ENCODE results near the gene CALD1.
"Not testable (repeated sequence)": the region's sequence is repeated elsewhere in the genome, so short reads cannot be mapped to it uniquely, and the experiment has no call there.

Gene CALD1

DNA sequence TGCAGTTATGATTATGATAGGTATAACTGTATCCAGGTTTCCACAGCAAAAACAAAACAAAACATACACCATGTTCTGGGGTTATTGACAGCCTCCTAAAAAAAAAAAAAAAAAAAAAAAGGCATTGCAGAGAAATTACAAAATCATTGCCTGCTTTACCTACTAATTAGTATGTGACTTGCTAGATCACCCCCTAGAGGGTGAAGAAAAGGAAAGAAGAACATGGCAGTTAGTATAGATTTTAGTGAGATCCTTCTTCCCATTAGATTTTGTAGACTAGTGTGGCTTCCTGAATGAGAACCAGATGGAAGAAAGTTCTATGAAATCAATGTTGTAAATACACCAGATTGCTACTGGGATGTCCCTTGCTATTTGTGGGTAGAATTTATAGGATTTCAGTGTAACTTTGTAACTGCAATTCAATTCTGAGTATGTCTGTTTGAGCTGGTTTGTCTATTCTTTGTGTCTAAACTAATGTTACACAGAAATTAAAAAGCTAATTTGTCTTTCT lies 182.9 kb downstream of the CALD1 start:
- DNase-seq = no peak

DNA sequence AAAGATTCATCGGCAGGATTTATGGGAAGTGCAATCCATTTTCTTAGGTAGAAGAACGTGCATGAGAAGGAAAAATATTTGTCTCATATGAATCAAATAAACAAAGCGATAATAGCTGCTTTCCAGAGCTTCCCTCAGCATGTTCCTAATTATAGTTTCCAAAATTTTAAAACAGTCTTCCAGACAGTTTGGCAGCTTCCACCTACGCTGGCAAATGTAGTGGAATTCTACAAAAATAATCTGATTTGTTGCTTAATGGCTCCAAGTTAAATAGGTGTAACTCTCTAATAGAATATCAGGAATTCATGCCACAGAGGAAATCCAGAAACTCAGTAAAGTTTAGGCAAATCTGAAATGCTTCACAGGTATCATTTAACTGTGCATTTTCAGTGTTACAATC lies 183.6 kb downstream of the CALD1 start:
- no peak for DNase-seq

DNA sequence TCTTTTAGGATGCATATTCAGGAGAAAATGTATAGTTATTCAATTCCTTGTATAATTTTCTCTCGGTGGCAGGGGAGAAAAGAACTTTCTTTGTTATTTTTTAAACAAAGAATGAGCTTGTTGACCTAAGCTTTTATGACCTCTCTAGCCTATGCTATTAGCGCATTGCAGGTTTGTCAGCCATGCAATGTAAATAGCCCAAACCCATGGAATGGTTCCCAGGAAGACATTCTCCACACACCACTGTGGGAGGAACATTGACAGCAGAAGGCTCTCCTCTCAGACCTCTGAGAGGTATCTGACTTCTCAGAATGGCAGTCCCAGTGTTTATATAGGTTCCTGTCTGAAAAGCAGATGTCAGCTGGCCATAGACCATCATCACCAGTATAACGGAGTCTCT lies 187.3 kb downstream of the CALD1 start:
- DNase-seq = no peak

DNA sequence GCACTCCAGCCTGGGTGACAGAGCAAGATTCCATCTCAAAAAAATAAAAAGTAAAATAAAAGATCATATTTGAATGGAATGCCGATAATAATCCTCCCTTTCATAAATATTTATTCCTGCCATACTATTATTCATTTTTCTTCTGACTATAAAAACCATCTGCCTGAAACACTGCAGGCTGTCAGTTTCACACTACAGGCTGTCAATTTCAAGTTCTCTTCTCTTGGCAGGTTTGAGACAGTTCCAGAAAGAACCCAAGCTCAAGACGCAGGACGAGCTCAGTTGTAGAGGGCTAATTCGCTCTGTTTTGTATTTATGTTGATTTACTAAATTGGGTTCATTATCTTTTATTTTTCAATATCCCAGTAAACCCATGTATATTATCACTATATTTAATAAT lies 188.7 kb downstream of the CALD1 start:
- no peak for DNase-seq

DNA sequence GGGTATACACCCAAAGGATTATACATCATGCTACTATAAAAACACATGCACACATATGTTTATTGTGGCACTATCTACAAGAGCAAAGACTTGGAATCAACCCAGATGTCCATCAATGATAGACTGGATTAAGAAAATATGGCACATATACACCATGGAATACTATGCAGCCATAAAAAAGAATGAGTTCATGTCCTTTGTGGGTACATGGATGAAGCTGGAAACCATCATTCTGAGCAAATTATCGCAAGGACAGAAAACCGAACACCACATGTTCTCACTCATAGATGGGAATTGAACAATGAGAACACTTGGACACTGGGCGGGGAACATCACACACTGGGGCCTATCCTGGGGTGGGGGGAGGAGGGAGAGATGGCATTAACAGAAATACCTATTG lies 202.2 kb downstream of the CALD1 start:
- not testable (repeated sequence) for DNase-seq

DNA sequence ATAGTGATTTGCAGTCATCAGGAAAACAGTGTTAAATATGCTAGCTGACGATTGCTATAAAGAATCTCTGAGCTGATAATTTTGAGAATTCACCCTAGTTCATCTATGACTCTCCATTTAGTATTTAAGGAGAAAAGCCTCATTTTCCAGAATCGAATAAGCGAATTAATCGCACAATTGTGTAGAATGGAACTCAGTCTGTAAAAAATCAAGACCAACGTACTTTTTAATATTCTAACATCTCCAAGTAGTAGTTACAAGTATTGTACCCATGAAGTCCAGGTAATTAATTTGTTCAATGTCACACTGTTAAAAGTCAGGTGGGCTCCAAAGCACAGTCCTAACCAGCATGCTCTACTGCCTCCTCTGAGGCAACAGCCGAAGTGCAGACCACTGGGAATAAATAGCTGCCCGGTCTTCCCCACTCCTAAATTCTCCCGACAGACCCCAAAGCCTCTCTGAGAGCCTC lies 206.5 kb downstream of the CALD1 start:
- DNase-seq = no peak

DNA sequence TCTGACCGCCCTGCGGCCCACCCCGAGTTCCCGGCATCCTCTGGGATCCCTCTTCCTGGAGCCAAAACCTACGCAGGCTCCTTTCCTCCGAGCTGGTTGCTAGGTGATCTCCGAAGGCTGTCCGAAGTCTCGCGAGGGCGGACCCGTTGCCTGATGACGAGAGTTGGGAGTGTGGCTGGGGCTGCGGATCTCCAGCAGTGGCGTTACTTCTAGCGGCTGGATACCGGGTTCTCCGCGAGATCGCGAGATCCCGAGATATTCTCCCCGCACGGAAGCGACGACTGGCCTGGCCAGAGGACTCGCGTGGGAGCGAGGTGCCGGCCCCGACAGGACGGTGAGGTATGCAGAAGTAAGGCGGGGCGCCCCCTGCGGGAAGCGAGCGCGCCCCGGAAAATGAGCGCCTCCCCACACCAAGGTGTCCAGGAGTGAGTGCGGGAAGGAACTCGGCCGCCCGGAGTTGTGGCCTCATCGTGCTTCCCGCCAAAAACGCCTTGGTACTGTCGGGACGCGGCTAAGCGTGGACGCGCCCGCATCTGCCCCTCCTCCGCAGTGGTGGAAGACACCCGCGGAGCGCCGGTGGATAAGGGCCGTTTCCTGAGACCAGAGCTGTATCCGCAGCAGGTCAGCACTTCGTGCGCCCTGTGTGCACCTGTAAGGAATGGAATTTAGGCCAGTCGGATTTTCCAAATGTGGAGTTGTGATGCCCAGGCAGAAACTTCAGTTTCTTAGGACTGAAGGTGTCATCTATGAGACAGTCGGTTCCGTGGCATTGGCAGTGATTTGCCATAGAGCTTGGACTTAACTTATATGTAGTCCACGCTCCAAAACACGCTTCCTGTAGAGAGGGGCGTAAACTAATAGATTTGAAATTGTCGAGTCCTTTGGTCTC lies 207.2 kb downstream of the CALD1 start, which contains the start of gene AGBL3:
Gene AGBL3 (plus strand): TSS at position 146 of the 889 bp plus-strand sequence. CDS start 1,426 bp downstream, outside the sequence.
- DNase-seq = peak; percentile 82

DNA sequence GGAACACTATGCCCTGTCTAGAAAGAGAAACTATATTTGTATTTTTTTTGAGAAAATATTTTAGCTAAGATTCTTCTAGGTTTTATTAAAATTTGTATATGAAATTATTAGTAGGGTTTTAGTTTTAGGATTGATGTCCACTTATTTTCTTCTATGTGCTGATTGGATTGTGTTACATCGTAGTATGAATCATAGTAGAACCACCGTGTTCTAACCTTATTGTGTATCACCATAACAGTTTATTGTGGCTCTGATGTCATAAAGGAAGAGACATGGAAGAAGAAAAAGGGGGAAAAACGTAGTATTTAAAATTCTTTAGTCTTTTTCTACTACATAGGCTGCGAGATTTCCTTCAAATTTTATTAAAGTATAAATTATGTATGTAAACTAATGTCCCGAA lies 208.7 kb downstream of the CALD1 start:
- no peak for DNase-seq

DNA sequence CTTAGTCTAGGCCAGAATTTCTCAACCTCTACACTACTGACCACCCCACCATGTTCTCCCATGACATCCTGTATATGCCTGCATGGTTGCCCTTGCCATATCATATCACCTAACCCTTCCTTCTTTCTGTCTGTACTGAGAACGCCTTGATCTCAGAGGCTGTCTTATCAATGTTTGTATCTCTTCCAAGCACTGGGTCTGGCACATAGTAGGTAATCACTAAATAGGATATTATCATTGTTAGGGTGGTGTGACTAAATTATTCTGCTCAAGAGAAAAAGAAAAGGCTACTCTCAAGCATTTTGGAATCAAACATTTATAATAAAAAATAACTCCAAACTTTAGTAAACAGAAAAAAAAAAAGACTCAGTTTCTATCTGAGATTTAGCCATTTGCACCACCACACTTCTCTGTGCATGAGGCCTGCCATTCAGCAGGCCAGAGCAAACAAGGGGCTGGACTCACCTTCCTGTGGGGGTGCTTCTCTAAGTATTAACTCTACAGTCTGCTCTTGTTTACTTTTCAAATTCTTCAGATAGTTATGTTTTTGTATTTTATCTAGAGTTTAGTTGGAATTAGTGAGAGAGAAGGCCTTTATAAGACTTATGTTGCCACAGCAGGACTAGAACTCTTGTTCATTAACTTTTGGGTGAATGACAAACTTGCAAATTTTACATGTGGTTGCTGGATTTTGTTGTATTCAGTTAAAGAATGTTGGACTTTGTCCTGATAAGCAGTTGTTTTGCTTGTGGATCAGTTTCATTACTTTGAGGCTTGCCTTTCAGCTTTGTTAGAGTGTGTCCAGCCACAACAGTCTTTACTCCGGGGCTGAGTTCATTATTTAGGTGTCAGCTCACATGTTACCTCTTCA lies 212.3 kb downstream of the CALD1 start:
- DNase-seq = no peak

DNA sequence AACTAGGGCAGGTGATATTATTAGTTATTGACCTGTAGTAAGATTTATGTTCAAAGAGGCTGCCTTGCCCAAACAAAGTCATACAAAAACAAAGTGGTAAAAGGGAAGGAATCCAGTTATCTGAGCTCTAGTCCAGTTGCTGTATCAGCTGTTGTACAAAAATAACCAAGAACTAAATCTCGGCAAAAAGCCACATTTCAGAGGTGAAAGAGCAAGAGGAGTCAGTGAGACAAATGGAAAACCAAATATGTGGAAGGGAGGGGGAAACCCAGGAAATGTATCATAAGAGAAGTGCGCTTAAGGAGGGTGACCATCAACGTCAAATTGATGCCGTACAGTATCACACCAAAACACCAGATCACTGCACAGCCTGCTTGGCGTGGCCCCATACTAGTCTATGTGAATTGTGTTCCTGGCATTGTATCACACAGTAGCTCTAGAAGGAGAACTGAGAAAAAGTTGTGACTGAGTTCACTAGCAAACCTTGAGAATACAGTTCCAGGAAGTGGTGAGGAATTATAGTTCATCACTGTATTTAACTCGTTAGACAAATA lies 213.3 kb downstream of the CALD1 start:
- no peak for DNase-seq

DNA sequence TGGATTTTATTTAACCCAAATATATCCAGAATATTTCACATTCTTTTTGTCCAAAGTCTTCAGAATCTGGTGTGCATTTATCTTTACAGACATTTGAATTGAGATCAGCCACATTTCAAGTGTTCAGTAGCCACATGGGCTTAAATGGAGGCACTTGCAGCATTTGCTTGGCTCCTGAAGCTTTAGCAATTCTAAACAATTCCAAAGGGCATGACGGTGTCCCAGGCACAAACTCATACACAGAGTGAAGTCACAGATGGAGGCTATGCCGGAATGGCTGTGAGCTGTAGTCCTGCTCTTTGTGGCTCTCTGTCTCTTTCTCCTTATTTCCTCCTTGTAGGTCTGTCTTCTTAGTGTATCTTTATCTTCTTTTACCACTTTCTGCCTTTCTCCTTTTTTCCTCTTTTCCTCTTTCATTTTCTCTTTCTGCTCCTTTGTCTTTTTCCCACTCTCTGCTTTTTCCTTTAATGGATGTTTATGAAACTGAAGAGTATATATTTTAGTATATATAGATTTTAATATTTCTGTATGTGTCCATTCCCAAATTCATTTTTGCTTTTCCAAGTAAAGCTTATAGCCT lies 214.5 kb downstream of the CALD1 start:
- no peak for DNase-seq

DNA sequence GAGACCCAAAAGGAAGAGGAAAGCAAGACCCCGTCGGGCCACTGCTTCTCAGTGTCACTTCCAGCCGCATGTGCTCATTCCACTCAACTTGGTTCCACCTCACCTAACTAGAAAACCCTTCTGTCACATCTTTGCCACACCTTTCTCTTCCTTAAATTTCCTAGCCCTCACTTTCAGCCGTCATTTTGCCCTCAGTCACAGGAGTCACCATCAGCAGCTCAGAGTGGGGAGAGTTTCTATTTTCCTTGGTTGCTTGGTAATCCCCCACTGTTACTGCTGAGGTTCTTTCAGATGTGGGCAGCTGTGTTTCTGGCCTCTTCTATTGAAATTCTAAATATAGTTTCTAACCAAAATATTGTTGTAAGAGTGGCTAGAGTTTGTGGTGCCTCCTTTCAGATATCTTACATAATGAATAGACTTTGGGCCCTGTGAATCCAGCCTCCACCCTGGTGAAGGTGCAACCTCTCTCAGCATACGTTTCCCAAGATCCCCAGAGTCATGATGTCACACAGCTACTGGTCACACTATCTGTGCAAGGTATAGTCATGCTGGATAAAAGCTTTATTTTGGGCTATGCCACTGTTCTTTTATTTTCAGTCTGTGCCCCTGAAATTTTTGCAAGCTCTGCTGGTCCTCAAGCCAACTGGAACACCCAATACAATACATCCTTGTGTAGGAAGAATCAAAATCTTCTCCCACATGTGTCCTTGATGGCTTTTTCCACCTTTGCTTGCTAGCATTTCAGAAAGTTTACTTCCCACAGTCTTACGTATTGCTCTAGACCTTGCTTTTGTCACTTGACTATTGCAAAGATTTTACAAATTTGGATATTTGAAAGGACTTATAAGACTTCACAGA lies 216.0 kb downstream of the CALD1 start:
- no peak for DNase-seq

DNA sequence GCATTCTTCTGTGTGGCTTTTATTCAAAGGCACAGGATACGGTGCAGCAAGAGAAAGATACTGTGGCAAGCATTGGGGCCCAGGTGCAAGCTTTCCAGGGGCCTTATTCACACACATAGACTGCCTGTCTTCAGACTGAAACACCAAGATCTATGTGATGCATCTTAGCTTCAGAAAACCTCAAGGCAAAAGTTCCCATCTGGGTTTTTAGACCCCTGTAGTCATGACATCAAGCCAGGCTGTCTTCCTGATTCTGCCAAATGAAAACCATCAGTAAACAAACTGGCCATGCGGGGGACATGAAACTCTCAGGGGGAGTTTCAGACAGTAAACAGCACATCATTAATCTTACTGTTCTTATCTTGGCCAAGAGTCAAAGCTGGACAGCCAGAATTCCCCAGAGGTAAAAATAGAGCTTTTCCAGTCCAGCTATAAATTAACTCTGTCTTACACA lies 216.7 kb downstream of the CALD1 start:
- no peak for DNase-seq

DNA sequence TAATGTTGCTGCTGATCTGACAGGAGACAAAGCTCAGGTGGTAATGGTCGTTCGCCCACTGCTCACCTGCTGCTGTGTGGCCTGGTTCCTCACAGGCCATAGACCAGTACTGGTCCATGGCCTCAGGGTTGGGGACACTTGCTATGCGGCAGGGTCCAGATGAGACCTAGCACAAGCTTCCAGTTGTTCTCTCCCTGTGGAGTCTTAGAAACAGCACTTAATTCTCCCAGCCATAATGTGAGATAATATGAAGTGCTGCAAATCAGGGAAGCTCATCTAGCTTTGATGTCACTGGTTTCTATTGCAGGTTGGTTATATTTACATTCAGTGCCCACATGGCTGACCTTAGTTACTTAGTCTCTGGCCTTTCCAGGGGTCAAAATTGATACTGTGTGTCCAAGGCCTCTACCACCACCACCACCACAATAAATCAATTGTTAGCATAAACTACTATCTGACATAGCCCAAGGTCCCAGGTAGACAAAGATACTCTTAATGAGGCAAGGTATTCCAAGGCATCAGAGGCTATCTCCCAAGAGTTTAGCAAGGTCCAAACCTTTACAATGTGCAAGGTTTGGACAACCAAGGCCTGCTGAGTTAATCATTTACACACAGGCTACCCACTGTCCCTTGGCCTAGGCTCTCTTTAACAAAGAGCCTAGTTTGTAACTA lies 217.9 kb downstream of the CALD1 start:
- DNase-seq = no peak

DNA sequence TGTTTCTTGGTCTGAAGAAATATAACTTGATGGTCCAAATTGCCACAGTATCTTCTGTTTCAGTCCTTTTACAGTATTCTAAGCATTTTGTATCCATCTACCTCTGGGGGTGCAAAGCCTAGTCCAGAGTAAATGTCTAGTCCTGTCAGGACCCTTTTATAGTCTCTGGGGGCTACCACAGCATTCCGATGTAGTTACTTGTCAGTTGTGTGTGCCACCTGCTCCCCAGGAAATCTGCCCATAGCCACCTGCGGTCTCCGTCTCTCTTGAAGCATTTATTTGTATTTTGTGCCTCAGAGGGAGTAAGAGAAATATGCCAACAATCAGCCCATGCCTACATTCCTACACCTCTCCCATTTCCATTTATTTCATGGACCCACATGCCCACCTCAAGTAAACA lies 219.7 kb downstream of the CALD1 start:
- no peak for DNase-seq

DNA sequence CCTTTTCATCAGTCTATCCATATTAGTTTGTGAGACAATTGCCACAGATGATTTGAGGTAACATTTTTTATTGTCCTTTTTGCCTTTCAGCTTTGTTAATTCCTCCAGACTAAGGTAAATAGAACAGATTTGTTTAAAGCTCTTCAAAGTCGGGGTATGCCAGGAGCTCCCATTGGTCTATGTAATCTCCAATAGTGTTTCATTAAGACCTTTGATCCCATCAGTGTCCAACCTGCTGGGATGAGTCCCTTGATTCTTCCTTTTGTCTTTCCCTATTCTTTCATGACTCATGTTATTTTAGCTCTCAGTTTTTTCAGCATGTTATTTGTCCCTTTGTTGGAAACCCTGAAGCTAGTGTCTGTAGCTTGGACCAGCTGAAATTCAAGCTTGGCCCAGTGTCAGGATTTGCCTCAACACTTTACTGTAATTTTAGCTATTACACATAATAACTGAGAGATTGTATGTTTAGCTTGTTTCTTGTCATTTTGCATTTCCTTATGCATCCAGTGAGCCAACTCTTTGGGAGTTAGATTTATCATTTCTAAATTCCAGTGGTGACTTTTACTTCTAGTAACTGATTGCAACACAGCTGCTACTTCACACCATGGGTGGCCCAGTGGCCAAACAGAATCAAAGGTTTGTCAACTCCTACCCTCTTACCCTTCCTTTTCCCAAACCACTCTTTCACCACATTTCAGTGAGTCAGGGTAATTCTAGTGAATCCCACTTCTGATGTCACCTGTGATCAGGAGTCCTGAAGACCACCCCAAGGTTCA lies 222.1 kb downstream of the CALD1 start:
- no peak for DNase-seq

DNA sequence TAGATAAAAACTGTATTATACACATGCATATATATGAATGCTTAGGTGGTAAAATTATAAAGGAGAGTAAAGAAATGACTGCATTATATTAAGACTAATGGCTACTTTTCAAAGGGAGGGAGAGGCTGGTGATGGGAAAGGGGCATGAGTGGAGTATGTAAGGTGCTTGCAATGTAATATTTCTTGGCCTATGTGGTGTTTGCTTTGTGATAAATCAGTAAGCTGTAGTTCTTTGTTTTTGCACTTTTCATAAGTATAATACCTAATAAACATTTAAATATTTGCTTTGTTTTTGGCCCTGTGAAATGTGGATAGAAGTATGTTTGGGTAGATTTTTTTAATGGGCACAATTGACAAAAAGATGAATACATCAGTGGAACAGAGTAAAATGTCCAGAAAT lies 232.8 kb downstream of the CALD1 start:
- no peak for DNase-seq

All from NCI-H524 treated with DMSO at 0.1 percent for 48 hours (cell line).